DMS53 treated with DMSO at 0.1 percent for 48 hours (cell line): ENCODE data around the gene RRM2.

Experiments
- DNase-seq: peaks from one replicate; lab custom pipeline; 2025; ENCODE audit not compliant: unreplicated experiment; lab: John Stamatoyannopoulos, UW

RRM2 gene

DNA sequence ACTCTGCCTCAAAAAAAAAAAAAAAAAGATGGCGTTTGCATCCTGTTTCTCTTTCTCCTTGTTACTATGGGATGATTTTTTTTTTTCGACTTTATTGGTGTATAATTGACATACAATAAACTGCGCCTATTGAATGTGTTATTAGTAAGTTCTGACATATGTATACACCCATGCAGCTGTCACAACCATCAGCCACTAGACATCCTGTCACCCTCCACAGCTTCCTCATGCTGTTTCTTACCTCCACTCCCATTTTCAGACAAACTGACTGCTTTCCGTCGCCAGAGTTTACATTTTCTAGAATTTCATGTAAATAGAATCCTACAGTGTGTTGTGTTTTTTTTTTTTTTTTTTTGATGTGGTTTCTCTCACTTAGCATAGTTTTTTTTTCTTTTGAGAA lies 27.9 kb downstream of the RRM2 start:
- no peak for DNase-seq

DNA sequence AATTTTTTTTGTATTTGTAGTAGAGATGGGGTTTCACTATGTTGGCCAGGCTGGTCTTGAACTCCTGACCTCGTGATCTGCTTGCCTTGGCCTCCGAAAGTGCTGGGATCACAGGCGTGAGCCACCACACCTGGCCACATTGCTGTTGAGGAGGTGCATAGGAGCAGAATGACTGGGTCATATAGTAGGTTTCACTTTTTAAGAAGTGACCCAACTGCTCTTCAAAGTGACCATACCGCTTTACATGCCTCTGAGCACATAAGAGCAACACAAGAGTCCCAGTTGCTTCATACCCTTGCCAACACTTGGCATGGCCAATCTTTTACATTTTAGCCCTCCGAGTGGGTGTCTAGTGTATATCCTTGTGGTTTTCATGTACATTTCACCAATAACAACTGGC lies 28.9 kb downstream of the RRM2 start:
- no peak for DNase-seq

DNA sequence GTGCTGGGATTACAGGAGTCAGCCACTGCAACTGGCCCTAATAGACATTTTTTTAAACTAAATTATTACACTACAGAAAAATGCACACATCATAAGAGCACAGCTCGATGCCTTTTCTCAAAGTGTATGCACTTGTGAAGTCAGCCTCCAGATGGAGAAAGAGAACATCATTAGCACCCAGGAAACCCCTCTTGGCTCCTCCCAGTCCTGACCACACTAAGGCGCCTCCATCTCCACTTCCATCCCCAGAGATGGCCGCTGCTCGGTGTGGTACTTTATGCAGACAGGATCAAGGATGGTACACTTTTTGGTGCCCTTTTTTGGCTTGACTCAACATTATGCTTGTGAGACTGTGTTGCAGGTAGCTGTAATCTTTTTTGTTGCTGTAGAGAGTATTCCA lies 34.8 kb downstream of the RRM2 start:
- no peak for DNase-seq

DNA sequence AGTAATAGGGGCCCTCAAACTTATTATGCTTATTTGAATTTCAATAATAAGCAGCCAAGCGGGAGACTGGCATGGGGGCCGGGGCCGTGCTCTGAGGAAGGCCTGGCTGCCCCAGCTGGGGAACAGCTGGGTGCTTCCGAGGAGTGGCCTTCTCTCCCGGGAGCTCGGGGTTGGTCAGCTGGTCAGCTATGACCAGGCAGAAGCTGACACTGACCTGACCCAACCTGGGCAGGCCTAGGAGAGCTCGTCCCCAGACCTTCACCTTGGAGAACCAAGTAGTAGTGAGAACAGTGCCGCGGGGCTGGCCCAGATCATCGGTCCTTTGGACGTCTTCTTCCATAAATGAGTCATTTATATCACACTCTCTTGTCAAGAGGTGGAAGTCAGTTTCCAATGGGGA lies 36.1 kb downstream of the RRM2 start:
- DNase-seq = no peak

DNA sequence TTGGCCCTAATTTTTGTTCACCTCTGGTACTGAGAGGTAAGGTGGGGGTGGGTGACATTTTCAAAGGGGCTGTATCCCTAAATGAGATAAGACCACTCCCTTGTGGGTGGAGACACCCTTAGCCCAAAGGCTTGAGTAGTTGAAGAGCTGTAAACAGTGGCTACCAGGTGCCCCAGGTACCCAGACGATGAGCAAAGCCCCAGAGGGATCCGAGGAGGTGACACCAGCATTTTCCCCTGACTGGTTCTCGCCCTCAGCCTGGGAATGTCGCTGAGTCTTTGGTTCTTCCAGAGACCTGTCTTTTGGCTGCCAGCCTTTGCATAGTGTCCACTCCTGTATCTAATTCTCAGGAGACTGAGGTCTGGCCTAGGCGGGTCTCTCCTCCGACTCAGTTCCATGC lies 36.5 kb downstream of the RRM2 start:
- DNase-seq = no peak

DNA sequence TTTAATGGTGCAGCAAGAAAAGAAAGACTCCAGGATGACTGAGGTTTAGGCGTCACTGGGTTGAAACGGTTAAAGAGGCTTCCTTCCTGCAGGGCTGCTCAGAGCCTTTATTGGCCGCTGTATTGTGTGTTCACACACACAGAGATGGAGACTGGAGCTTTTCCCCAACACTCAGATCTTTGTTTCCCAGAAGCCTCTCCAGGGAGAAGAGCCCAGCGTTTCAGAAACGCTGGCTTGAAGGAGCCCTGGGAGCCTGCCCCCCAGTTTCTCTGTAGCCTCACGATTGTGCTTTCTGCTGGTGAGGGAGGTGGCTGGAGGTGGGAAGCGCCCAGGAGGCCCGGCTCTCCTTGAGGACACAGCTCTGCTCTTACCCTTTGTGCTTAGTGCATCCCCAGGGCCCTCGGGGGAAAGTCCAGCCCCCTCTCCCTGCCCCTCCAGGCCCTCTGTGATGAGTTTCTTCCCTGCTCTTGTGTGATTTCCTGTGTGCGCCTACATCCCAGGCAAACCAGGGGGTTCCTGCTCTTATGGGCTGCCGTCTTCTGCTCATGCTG lies 37.1 kb downstream of the RRM2 start:
- DNase-seq = no peak

DNA sequence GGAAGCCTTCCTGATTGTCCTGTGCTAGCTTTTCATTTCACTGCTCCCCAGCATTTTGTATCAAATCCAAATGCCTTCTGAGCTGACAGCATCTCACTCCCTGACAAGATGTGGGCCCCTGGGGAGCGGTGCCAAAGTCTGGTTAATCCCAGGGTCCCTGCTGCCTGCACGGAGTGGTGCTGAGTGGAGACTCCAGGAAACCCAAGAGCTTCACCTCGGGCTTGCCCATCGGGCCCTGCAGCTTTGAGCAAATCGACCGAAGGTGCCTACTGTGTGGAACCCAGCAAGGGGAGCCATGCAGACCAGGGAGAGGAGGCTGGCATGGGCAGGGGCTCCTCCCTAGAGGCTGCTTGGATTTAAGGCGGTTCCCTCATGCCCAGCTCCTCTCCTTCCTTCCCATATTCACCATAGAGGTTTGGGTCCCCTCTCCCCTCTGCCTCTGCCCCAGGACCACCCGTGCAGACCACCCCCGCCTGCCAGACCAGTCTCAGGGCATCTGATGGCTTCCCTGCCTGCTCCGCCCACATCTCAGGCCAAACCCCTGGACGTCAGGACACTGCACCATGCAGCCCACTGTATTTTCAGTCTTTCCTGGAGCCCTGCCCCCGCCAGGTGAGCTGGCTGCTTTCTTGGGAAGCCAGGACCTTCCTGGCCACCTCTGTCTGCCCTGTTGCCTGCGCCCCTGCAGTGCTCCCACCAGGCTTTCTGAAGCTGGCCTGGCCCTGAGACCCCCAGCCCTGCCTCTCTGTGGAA lies 37.8 kb downstream of the RRM2 start:
- no peak for DNase-seq

DNA sequence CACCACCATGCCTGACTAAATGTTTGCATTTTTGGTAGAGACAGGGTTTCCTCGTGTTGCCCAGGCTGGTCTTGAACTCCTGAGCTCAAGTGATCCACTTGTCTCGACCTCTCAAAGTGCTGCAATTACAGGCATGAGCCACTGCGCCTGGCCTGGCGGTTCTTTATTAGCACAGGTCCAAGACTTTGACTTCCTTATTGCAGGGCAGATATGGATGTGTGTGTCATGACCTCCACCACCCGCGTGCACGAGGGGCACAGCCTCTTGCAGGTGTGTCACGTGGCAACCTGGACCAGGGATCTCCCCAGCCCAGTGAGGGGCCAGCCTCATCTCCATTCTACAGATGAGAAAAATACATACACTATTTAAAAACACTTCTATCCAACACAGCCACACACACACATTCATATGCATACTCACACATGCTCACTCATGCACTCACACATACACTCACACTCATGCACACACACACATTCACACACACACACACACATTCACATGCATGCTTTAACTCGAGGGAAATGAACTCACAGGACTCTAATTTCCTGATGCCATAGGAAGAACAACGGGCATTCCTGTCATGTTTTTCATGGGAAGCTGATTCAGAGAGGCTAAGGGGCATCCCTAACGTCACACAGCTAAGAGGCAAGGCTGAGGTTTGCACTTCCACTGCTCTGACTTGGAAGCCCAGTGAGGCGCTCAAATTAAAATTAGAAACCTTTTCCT lies 38.8 kb downstream of the RRM2 start:
- no peak for DNase-seq

DNA sequence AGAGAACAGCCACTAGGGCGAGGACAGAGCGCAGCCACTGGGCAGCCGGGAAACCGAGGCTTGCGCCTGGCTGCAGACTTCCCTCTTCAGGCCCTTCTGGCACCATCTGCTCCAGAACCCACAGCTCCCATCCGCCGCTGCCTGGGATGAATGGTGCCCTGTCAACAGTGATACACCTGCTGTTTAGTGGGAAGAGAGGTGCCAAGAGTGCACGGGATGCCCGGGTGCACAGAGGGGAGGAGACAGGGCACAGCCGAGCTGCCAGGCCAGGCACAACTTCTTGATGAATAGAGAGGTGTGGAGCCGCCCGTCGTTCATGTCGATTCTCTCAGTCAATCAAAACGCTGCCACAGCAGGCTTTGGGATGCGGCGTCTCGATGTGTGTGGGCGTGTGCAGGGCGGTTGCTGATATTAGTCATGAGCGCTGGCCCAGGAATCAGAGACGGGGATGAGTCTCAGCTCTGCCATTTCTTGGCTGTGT lies 39.5 kb downstream of the RRM2 start:
- no peak for DNase-seq

DNA sequence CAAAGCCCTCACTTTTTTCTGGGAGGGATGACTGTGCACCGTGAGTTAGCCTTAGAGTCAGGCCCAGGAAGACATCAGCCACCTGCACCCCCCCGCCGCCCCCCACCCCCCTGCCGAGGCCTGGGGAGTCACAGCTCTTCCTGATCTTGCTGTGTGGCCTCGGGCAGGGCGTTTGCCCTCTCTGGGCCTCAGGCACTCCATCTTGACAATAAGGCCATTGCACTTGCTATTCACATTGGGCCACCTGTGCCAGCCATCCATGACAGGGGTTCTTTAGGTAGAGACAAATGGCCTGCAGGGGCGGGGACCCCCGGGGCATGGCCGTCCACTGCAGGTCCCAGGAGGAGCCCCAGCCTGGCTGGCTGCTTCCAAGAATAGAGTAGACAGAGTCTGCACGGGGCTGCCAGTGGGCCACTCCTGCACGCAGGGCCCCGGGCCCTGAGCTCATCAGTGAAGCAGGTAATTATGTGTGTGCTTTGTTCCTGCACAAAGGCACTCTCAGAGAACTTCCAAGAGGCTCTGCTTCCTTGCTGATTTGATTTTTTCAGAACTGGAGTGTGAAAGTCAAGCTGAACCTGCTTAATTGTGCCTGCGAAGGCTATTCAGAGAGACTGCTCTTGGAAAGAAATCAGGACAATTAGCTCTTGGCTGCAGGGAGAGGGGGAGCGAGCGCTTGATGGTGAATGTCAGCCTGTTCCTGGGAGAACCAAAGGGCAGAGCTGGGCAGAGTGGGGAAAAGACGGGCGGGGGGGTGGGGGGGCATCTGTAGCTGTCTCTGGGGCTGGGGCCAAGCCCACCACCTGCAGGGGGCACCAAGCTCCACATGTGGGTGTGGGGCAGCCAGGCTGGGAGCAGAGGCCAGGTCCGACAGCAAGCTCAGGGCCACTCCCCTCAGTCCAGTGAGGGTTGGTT lies 40.3 kb downstream of the RRM2 start:
- no peak for DNase-seq

DNA sequence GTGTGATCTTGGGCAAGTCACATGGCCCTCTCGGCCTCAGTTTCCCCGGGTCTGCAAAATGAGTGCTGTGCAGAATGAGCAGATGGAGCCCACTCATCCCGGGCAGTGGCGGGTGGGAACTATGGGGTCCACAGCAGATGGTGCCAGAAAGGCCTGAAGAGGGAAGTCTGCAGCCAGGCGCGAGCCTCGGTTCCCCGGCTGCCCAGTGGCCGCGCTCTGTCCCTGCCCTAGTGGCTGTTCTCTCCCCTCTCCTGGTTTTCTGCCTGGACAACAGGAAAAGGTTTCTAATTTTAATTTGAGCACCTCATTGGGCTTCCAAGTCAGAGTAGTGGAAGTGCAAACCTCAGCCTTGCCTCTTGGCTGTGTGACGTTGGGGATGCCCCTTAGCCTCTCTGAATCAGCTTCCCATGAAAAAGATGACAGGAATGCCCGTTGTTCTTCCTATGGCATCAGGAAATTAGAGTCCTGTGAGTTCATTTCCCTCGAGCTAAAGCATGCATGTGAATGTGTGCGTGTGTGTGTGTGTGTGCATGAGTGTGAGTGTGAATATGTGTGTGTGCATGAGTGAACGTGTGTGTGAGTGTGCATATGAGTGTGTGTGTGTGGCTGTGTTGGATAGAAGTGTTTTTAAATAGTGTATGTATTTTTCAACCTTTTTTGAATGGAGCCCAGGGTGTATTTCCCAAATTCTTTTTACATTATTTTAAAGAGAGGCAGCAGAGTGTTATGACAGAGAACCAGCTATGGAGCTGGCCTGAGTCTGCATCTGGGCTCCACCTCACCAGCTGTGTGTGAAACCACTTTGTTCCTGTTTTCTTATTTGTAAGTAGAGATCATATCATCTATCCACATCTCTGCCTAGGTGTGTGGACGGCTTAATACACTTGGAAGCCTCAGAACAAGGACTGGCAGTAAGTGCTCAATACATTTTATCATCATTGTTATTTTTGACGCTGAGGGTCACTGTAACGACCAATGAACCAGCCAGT lies 41.3 kb downstream of the RRM2 start:
- DNase-seq = no peak

DNA sequence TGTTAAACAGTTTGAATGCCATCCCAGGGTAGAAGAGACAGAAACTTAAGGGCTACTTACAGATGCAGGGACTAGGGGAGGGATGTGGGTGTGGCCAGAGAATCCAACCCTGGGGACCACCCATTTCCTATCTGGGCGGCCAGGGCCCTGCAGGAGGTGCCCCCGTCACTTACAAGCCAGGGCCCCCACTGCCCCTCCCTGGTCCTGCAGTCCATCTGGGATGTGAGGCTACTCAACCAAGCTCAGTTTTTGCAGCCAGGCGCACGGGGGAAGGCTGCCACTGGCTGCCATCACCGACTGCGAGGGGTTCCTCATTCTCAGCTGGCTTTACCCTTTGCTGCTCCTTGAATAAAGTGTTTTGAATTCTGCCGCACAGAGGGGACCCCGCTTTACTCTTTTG lies 42.1 kb downstream of the RRM2 start:
- no peak for DNase-seq

DNA sequence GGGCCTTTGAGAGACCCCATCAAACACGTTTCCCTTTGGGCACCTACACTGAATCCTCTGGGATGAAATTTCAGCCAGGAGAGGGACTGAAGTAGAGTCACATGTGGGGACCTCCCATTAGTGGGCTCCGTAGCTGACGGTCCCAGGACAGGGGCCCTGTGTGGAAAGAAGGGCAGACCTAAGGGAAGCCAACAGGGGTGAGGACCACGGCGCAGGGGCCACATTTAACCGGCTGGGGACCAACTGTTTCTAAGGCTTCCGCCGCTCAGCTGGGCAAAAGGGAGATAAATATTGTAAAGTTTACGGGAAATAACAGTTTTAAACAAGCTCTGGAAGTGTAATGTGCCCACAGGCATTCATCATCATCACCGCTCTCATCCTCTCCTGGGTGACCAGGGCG lies 42.7 kb downstream of the RRM2 start:
- DNase-seq = no peak

DNA sequence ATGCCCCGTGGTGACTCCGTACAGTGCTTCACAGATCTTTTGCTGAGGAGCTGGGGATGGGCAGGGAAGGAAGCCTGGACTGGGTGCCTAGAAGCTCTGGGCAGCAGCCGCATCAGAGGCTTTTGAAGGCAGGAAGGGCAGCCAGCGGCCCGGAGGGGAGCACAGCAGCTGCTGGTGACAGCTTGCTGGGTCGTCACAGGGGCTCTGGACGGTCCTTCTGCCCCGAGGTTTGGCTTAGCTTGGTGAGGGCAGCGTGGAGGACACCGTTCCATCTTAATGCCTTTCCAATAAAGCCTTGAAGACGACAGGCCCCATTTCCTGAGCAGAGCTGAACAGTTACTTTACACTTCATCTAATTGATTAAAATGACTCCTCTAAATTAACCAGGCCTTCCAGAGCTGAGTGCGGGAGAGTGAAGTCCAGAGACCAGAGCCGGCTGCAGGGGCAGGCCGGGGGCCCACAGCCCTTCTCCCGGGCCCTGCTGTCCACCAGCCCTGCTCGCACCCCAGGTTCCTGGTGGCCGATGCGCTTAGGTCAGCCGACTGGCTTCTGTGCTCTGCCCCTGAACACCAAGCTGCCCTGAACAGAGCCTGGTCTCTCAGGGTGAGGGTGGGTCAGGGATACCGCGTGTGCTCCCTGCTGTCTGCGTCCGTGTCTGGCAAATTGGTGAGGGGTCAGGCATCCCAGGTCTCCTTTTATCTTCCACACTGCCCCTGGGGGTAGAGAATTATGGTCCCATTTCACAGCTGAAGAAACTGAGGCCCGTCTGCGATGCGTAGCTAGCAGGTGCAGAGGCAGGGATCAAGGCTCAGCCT lies 43.5 kb downstream of the RRM2 start:
- DNase-seq = no peak

DNA sequence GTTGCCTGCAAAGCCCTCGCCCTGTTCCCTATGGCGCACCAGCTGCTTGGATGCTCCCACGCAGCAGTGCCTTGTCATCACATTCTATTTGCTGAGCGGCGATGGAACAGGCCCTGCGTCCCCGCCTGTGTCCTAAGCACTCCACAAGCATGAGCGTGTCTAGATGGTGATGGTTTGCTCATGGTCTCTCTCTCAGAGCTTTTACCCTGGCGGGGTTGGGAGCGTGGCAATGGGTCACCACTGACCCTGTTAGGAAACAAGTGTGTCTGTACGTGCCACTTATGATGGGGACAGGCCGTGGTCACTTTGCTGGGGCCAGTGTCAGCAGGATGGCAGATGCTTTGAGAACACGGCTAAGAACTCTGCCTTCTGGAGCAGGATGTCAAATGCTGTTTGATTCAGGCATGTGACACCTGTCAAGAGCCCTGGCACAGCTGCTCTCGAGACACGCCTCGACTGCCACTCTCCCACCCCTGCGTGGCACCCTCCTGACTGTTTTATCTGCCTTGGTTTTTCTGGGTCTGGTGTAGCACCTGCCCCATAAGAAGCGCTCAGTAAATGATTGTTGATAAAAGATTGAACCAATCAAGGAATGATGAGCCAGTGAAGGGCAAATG lies 44.2 kb downstream of the RRM2 start:
- no peak for DNase-seq

DNA sequence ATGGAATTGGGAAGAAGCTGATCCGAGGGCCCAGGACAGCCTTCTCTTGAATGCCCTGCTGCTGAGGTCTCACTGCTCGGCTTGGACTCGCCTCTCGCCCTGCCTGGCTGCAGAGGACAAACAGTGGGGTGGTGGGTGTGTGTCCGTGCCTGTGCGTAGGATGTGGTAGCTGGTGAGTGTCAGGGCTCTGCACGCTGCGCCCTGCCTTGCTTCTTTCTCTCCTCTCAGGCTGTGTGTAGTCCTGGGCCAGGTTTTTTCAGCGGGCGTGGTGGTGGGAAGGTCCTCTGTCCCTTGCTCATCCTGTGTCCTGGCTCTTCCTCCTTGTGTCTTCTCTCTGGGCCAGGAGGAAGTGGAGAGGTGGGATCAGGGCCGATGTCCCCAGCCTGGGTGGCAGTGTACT lies 44.8 kb downstream of the RRM2 start:
- DNase-seq = no peak

DNA sequence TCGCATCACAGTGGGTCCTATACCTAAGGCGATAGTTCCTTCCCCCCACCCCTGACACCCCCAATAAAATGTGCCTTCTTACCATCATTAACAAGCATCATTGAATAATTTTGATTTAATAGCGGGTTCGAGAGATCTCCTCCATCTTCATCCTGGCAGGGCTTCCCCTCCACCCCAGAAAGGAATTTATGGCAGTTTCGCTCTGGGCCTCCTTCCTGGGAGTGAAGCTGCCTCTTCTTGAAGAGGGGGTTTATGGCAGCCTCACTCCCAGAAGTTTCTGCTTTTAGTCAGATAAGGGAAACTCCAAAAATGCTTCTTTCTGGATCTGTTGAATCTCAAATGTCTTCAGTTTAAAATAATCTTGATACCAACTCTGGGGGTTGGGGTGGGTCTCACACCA lies 45.7 kb downstream of the RRM2 start:
- DNase-seq = no peak

DNA sequence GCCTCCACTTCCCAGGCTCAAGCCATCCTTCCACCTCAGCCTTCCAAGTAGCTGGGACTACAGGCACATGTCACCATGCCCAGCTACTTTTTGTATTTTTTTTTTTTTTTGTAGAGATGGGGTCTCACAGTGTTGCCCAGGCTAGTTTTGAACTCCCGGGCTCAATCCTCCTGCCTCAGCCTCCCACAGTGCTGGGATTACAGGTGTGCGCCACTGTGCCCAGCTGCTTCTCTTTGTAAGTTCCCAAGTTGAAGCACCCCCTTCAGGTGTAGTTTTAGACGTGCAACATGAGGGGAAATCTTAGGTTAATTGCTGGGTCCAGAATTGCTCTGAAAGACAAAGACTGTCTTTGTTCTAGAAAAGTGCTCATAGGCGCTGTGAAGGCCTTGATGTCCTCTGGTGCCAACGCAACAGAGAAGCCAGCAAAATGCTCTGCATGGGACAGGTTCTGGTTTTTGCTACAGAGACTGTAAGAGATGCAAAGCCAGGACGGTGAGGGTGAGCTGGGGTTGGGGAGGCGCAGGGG lies 46.6 kb downstream of the RRM2 start:
- no peak for DNase-seq

DNA sequence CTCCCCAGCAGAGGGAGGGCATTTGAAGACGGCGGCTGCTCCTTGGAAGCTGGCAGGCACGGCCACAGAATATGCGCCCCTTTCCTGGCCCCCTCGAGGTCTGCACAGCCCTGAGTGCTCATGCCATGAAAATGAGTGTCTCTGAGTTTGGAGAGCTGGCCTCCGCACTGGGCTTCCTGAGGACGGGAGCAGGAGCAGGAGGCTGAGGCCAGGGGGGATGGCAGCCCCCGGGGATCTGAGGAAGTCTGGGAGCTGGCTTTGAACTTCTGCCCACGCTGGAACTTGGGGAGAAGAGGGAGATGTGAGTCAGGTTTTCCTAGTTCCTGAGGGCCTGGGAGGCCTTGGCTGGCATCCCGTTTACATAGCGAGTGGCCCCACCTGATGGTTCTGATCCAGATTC lies 47.0 kb downstream of the RRM2 start:
- DNase-seq = no peak
